HG03432 (cell line): ENCODE data around the gene SMNDC1.
"Not testable (repeated sequence)": the region's sequence is repeated elsewhere in the genome, so short reads cannot be mapped to it uniquely, and the experiment has no call there.

Experiments used
- ATAC-seq: cut with Tn5 transposase; IDR thresholded peaks from one replicate; pipeline ENCODE4 v1.9.1; 2021; ENCODE audit warnings: mild to moderate bottlenecking, moderate library complexity; ENCODE audit not compliant: unreplicated experiment

The SMNDC1 gene

GRCh38 chr10:110252151-110252550 lies 52.6 kb downstream of the SMNDC1 start:
- no peak for ATAC-seq

DNA sequence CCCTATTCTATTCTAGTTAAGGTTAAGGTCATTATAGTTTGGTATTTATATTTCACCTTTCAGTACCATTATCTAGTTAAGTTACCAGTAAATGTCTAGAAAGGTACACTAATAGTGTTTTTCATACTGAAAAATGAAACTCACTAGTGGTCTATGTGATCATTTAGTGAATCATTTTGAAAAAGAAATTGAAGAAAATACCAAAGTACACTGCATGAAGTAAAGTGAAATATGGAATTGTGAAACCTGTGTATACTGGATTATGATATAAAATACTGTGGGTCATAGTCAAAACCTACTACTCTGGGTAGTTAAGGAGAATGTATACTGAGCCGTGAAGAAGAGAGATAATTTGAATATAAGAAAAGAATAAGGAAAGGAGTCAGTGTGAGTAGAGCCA lies 53.3 kb downstream of the SMNDC1 start:
- ATAC-seq, result peak; percentile 85

- peak; percentile 71 for ATAC-seq
These were observed 55.2 kb downstream of the SMNDC1 start for GRCh38 chr10:110249489-110249888.

DNA sequence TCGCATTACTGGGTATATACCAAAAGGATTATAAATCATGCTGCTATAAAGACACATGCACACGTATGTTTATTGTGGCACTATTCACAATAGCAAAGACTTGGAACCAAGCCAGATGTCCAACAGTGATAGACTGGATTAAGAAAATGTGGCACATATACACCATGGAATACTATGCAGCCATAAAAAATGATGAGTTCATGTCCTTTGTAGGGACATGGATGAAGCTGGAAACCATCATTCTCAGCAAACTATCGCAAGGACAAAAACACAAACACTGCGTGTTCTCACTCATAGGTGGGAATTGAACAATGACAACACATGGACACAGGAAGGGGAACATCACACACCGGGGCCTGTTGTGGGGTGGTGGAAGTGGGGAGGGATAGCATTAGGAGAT lies 56.9 kb downstream of the SMNDC1 start:
- ATAC-seq, result not testable (repeated sequence)

DNA sequence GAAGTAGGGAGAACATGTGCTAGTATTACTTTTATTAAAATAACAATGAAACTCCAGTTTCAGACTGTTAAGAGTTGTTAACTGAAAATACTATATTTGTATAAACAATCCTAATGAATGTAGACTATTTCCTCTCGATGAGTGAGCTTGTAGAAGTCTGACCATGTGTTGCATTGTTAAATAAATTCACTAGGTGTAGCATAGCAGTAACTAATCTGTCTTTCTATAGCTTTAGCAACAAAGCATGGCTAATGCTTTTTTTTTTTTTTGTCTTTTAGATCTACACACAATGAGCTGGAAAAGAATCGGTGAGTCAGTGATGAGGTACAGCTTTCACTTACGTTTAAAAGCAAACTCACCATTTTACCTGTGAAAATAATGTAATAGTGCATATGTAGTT lies 60.2 kb downstream of the SMNDC1 start:
- ATAC-seq, result no peak

- ATAC-seq, result no peak
These were observed 62.2 kb downstream of the SMNDC1 start for GRCh38 chr10:110242511-110242910.

GRCh38 chr10:110241841-110242240 lies 62.9 kb downstream of the SMNDC1 start:
- peak; percentile 33 for ATAC-seq

GRCh38 chr10:110241407-110241806 lies 63.3 kb downstream of the SMNDC1 start:
- peak; percentile 66 for ATAC-seq
